ENCODE measurements around the gene CADM3.

GRCh38 chr1:159168043-159168442 lies 3.4 kb upstream of the CADM3 start:
- TF ChIP-seq CTCF (IDR thresholded peaks at IDR 0.05) (no peak), POLR2A (IDR thresholded peaks at IDR 0.05) (no peak)

Measured in esophagus squamous epithelium (tissue), 4 donors.